ENCODE results near the gene YARS1.

The YARS1 gene

GRCh38 chr1:32855861-32856617 lies 38.9 kb upstream of the YARS1 start:
- Histone ChIP-seq H3K9me3 (ENCODE audit: control insufficient read depth, low read length) (no peaks in the 10 kb centered on the region), H3K36me3 (ENCODE audit: control insufficient read depth, insufficient read depth, low read length, severe bottlenecking) (peaks cover 60% of the 10 kb centered on the region), H3K4me1 (ENCODE audit: control insufficient read depth, insufficient read depth, low read length) (no peaks in the 10 kb centered on the region), H3K9ac (ENCODE audit: low read length) (no peak overlapping the region), H3K4me3 (ENCODE audit: low read length) (no peak overlapping the region), H3K27me3 (replicated peaks; ENCODE audit: control insufficient read depth, insufficient read depth, low read length) (no peaks in the 10 kb centered on the region)
- DNase-seq (ENCODE audit: low read depth) = no peak

- H3K4me1 ChIP-seq (ENCODE audit: control insufficient read depth, insufficient read depth, low read length) = no peaks in the 10 kb centered on the region
- H3K9ac ChIP-seq (ENCODE audit: low read length) = no peak overlapping the region
- no peaks in the 10 kb centered on the region for H3K9me3 ChIP-seq (ENCODE audit: control insufficient read depth, low read length)
- DNase-seq (ENCODE audit: low read depth) = no peak
- no peak overlapping the region for H3K4me3 ChIP-seq (ENCODE audit: low read length)
- no peaks in the 10 kb centered on the region for H3K27me3 ChIP-seq (replicated peaks; ENCODE audit: control insufficient read depth, insufficient read depth, low read length)
- peaks cover 35% of the 10 kb centered on the region for H3K36me3 ChIP-seq (ENCODE audit: control insufficient read depth, insufficient read depth, low read length, severe bottlenecking)
These were observed 31.4 kb upstream of the YARS1 start for GRCh38 chr1:32848354-32849063.

- H3K36me3 ChIP-seq (ENCODE audit: control insufficient read depth, insufficient read depth, low read length, severe bottlenecking) = peaks cover 88% of the 10 kb centered on the region
- H3K4me1 ChIP-seq (ENCODE audit: control insufficient read depth, insufficient read depth, low read length) = no peaks in the 10 kb centered on the region
- DNase-seq (ENCODE audit: low read depth) = no peak
These were observed 14.7 kb upstream of the YARS1 start for GRCh38 chr1:32831878-32832277.

GRCh38 chr1:32830092-32830852 lies 13.1 kb upstream of the YARS1 start:
- Histone ChIP-seq H3K4me3 (ENCODE audit: low read length) (no peak overlapping the region), H3K36me3 (ENCODE audit: control insufficient read depth, insufficient read depth, low read length, severe bottlenecking) (peaks cover 97% of the 10 kb centered on the region), H3K9me3 (ENCODE audit: control insufficient read depth, low read length) (no peaks in the 10 kb centered on the region), H3K27me3 (replicated peaks; ENCODE audit: control insufficient read depth, insufficient read depth, low read length) (no peaks in the 10 kb centered on the region), H3K4me1 (ENCODE audit: control insufficient read depth, insufficient read depth, low read length) (no peaks in the 10 kb centered on the region), H3K9ac (ENCODE audit: low read length) (no peak overlapping the region)
- DNase-seq (ENCODE audit: low read depth) = no peak

More at GRCh38 chr1:32831878-32832277, 14.7 kb upstream of the YARS1 start:
- H3K9ac ChIP-seq (ENCODE audit: low read length) = no peak overlapping the region
- no peak overlapping the region for H3K4me3 ChIP-seq (ENCODE audit: low read length)
- H3K9me3 ChIP-seq (ENCODE audit: control insufficient read depth, low read length) = no peaks in the 10 kb centered on the region
- H3K27me3 ChIP-seq (replicated peaks; ENCODE audit: control insufficient read depth, insufficient read depth, low read length) = no peaks in the 10 kb centered on the region

GRCh38 chr1:32828341-32828740 lies 11.2 kb upstream of the YARS1 start:
- Histone ChIP-seq H3K9me3 (ENCODE audit: control insufficient read depth, low read length) (no peaks in the 10 kb centered on the region), H3K9ac (ENCODE audit: low read length) (no peak overlapping the region), H3K4me3 (ENCODE audit: low read length) (no peak overlapping the region), H3K4me1 (ENCODE audit: control insufficient read depth, insufficient read depth, low read length) (no peaks in the 10 kb centered on the region), H3K36me3 (ENCODE audit: control insufficient read depth, insufficient read depth, low read length, severe bottlenecking) (peaks cover 82% of the 10 kb centered on the region), H3K27me3 (replicated peaks; ENCODE audit: control insufficient read depth, insufficient read depth, low read length) (no peaks in the 10 kb centered on the region)
- DNase-seq (ENCODE audit: low read depth) = peak; percentile 26

- Histone ChIP-seq H3K9ac (ENCODE audit: low read length) (no peak overlapping the region), H3K9me3 (ENCODE audit: control insufficient read depth, low read length) (no peaks in the 10 kb centered on the region), H3K4me1 (ENCODE audit: control insufficient read depth, insufficient read depth, low read length) (no peaks in the 10 kb centered on the region), H3K27me3 (replicated peaks; ENCODE audit: control insufficient read depth, insufficient read depth, low read length) (no peaks in the 10 kb centered on the region), H3K36me3 (ENCODE audit: control insufficient read depth, insufficient read depth, low read length, severe bottlenecking) (peaks cover 51% of the 10 kb centered on the region), H3K4me3 (ENCODE audit: low read length) (no peak overlapping the region)
- DNase-seq (ENCODE audit: low read depth) = no peak
These were observed 8.0 kb upstream of the YARS1 start for GRCh38 chr1:32825181-32825580.

- Histone ChIP-seq H3K9ac (ENCODE audit: low read length) (peak overlapping the region; percentile 100), H3K4me3 (ENCODE audit: low read length) (peak overlapping the region; percentile 99), H3K9me3 (ENCODE audit: control insufficient read depth, low read length) (no peaks in the 10 kb centered on the region), H3K36me3 (ENCODE audit: control insufficient read depth, insufficient read depth, low read length, severe bottlenecking) (peaks cover 2% of the 10 kb centered on the region), H3K4me1 (ENCODE audit: control insufficient read depth, insufficient read depth, low read length) (peaks cover 28% of the 10 kb centered on the region), H3K27me3 (replicated peaks; ENCODE audit: control insufficient read depth, insufficient read depth, low read length) (no peaks in the 10 kb centered on the region)
- no peak for DNase-seq (ENCODE audit: low read depth)
These were observed 1.8 kb upstream of the YARS1 start for GRCh38 chr1:32818804-32819541.

- H3K27me3 ChIP-seq (replicated peaks; ENCODE audit: control insufficient read depth, insufficient read depth, low read length) = no peaks in the 10 kb centered on the region
- no peaks in the 10 kb centered on the region for H3K9me3 ChIP-seq (ENCODE audit: control insufficient read depth, low read length)
- peaks cover 33% of the 10 kb centered on the region for H3K4me1 ChIP-seq (ENCODE audit: control insufficient read depth, insufficient read depth, low read length)
- peaks cover 7% of the 10 kb centered on the region for H3K36me3 ChIP-seq (ENCODE audit: control insufficient read depth, insufficient read depth, low read length, severe bottlenecking)
- H3K9ac ChIP-seq (ENCODE audit: low read length) = peak overlapping the region; percentile 100
- peak overlapping the region; percentile 99 for H3K4me3 ChIP-seq (ENCODE audit: low read length)
- peak; percentile 77 for DNase-seq (ENCODE audit: low read depth)
These were observed 943 bp upstream of the YARS1 start for GRCh38 chr1:32817815-32818786.

- peak overlapping the region; percentile 100 for H3K9ac ChIP-seq (ENCODE audit: low read length)
- peak overlapping the region; percentile 99 for H3K4me3 ChIP-seq (ENCODE audit: low read length)
- DNase-seq (ENCODE audit: low read depth) = peak; percentile 56
- H3K36me3 ChIP-seq (ENCODE audit: control insufficient read depth, insufficient read depth, low read length, severe bottlenecking) = peaks cover 18% of the 10 kb centered on the region
- H3K4me1 ChIP-seq (ENCODE audit: control insufficient read depth, insufficient read depth, low read length) = peaks cover 38% of the 10 kb centered on the region
- H3K9me3 ChIP-seq (ENCODE audit: control insufficient read depth, low read length) = no peaks in the 10 kb centered on the region
- no peaks in the 10 kb centered on the region for H3K27me3 ChIP-seq (replicated peaks; ENCODE audit: control insufficient read depth, insufficient read depth, low read length)
These were observed 441 bp downstream of the YARS1 start for GRCh38 chr1:32816676-32817158.

Measured in adipocyte (in vitro differentiated cells).